K562 (cell line): ENCODE data around the gene CNPPD1. TPM values are rescaled to one million over a fixed set of nuclear protein-coding genes. Genes with fewer than 3 reads are reported as not detected.

Source experiments
- ELF1 ChIP-seq: fragments of 200-800 bp; sonication (Bioruptor generic); IDR thresholded peaks from 2 replicates; pipeline ENCODE4 v1.6.1; 2016; ENCODE audit warnings: missing genetic modification characterization, missing compliant biosample characterization
- ETS1 ChIP-seq: conservative IDR thresholded peaks from 2 replicates; pipeline ENCODE4 v1.6.1; 2011; ENCODE audit warnings: low read depth, mild to moderate bottlenecking, low read length; ENCODE audit not compliant: control insufficient read depth
- FOXK2 ChIP-seq, 2 experiments: fragments of 450-650 bp; IDR thresholded peaks in 1 of 2; conservative IDR thresholded peaks in 1 of 2; 2 replicates each; pipeline ENCODE4 v1.6.1; 2016; ENCODE audit warnings: low read depth in 2 of 2, mild to moderate bottlenecking in 1 of 2
- ID3 ChIP-seq, 2 experiments: fragments of 250-450 bp in 1 of 2; fragments of 450-650 bp in 1 of 2; sonication (Bioruptor Pico) in 1 of 2; IDR thresholded peaks; 2 replicates each; pipeline versions ENCODE4 v1.6.1 to v1.8.0; 2016 to 2021; ENCODE audit warnings: mild to moderate bottlenecking in 2 of 2, moderate library complexity in 2 of 2, missing compliant biosample characterization in 1 of 2, missing genetic modification characterization in 1 of 2
- MITF ChIP-seq: IDR thresholded peaks from 2 replicates; pipeline ENCODE4 v1.6.1; 2014; ENCODE audit warnings: antibody characterized with exemption
- NR3C1 ChIP-seq: sonication (generic); formaldehyde crosslinking; IDR thresholded peaks from 2 replicates; pipeline ENCODE4 v1.8.1; 2022; ENCODE audit warnings: missing genetic modification reagents
- PHF21A ChIP-seq: fragments of 450-650 bp; IDR thresholded peaks from 2 replicates; pipeline ENCODE4 v1.6.1; 2017; ENCODE audit warnings: low read depth, borderline replicate concordance
- POLR2AphosphoS2 ChIP-seq: IDR thresholded peaks from 2 replicates; pipeline ENCODE4 v1.6.1; 2012; ENCODE audit warnings: low read length, improper control_type of control experiment
- TBP ChIP-seq: optimal IDR thresholded peaks from 2 replicates; pipeline ENCODE3; 2011; ENCODE audit warnings: low read depth, low read length, improper control_type of control experiment
- TCF15 ChIP-seq: fragments of 250-450 bp; sonication (Bioruptor Pico); IDR thresholded peaks from 2 replicates; pipeline ENCODE4 v1.8.0; 2022; ENCODE audit warnings: moderate library complexity, mild to moderate bottlenecking, inconsistent platforms
- ZKSCAN1 ChIP-seq: fragments of 150-350 bp; IDR thresholded peaks from 2 replicates; pipeline ENCODE4 v1.6.1; 2016; ENCODE audit warnings: low read depth, low read length
- ZNF165 ChIP-seq: fragments of 250-450 bp; sonication (Bioruptor Pico); IDR thresholded peaks from 2 replicates; pipeline ENCODE4 v1.4.0; 2020; ENCODE audit warnings: borderline replicate concordance
- polyA plus RNA-seq, 8 experiments: library from polyadenylated mRNA; depleted of rRNA in 4 of 8; stranded (reverse) in 5 of 8; unstranded in 3 of 8; fragments of >200 nt; fragmentation: Nextera tagmentation in 2 of 8; fragmentation: Illumina TruSeq in 1 of 8; extraction: Ambion mirVana in 2 of 8; extraction: Trizol in 1 of 8; gene quantifications; 2 replicates each; pipeline versions ENCODE4 v1.2.1 to v1.2.3, GENCODE V29; 2011 to 2014; ENCODE audit warnings: inconsistent platforms in 1 of 8, missing spikeins in 1 of 8
- total RNA-seq, 7 experiments: library from RNA; depleted of rRNA in 6 of 7; stranded (reverse); fragments of >200 nt in 6 of 7; fragmentation: Illumina TruSeq in 2 of 7; extraction: Trizol in 2 of 7; gene quantifications; 2 replicates each; pipeline versions ENCODE4 v1.2.1 to v1.2.3, GENCODE V29; 2011 to 2021; ENCODE audit warnings: low replicate concordance in 1 of 7
- TF ChIP-seq, protein P1 (sequence below), 2 experiments: fragments of 200-800 bp in 1 of 2; sonication (Bioruptor generic) in 1 of 2; sonication (generic) in 1 of 2; formaldehyde crosslinking in 1 of 2; IDR thresholded peaks in 1 of 2; conservative IDR thresholded peaks in 1 of 2; 2 replicates each; pipeline versions ENCODE4 v1.5.0 to v1.6.1; 2016 to 2020; ENCODE audit warnings: missing compliant biosample characterization in 1 of 2, missing genetic modification characterization in 1 of 2, missing genetic modification reagents in 1 of 2
- TF ChIP-seq, protein P2 (sequence below): fragments of 450-650 bp; formaldehyde crosslinking; IDR thresholded peaks from 2 replicates; pipeline ENCODE4 v1.4.0; 2020; ENCODE audit warnings: mild to moderate bottlenecking, moderate library complexity
- TF ChIP-seq, protein P3 (sequence below), 2 experiments: IDR thresholded peaks; 2 replicates each; pipeline ENCODE4 v1.6.1; 2011; ENCODE audit warnings: borderline replicate concordance in 1 of 2, control low read depth in 1 of 2, low read depth in 1 of 2, low read length in 1 of 2, mild to moderate bottlenecking in 1 of 2, mixed read lengths in 1 of 2, moderate library complexity in 1 of 2; ENCODE audit not compliant: insufficient read depth in 1 of 2, insufficient read length in 1 of 2, poor library complexity in 1 of 2, severe bottlenecking in 1 of 2; ENCODE audit errors: extremely low read depth in 1 of 2

The CNPPD1 gene
- total and polyA plus RNA-seq, 9 of the 15 experiments (the other 6 are each of a cell fraction or from before 2014, with no cell fraction given), result 9.9 to 53.5 (median 27.0) TPM

DNA sequence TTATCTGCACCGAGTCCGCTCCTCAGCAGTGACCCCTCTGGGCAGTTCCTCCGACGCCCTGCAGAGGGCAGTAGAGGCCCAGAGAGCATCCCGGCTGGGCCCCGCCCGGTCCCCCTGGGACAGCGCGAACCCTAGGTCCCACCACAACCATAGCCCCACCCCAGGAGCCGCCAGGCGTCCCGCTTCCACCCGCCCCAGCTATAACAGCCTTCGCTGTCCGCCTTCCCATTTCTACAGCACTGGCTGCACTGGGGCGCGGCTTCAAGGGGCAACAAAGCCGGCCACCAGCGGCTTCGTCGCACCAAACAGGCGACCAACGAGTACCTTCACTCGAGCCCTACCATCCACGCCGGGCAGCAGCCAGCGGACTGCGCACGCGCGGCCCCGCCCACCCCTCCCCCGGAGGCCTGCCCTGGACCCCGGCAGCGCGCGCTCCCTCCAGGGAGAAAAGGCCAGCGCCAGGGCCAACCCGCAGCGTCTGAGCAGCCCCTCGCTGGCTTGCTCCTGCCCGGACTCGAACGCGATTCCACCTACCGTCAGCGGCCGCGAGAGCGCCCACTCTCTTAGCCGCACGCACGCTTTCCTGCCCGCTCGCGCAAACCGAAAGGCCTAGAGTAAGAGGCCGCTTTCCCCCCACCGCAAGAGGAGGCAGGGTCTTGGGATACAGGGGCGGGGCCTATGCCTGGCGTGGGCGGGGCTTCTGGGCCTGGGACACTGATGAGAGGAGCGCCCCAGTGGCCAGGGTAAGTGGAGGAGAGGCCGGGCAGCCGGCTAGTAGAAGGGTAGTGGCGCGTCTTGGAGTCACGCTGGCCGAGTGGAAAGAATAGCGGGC lies 16.3 kb downstream of the CNPPD1 start, which contains the start of gene NHEJ1 (continued):
- TF ChIP-seq, protein P1, sequence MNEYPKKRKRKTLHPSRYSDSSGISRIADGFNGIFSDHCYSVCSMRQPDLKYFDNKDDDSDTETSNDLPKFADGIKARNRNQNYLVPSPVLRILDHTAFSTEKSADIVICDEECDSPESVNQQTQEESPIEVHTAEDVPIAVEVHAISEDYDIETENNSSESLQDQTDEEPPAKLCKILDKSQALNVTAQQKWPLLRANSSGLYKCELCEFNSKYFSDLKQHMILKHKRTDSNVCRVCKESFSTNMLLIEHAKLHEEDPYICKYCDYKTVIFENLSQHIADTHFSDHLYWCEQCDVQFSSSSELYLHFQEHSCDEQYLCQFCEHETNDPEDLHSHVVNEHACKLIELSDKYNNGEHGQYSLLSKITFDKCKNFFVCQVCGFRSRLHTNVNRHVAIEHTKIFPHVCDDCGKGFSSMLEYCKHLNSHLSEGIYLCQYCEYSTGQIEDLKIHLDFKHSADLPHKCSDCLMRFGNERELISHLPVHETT (CRISPR knock-in tag; conservative IDR thresholded peaks at IDR 0.05 in 1 of 2, IDR thresholded peaks at IDR 0.05 in 1 of 2), result no peak
- TF ChIP-seq ID3 (CRISPR knock-in tag; IDR thresholded peaks at IDR 0.05) (no peak), ID3 (tag; IDR thresholded peaks at IDR 0.05) (no peak), TBP (peak; percentile 51), ZNF165 (CRISPR knock-in tag) (no peak), PHF21A (no peak; the same call in 1 of the 2 replicates), TCF15 (no peak), MITF (no peak), ELF1 (tag) (no peak), ETS1 (no peak), ZKSCAN1 (no peak), FOXK2 (conservative IDR thresholded peaks at IDR 0.05 in 1 of 2, IDR thresholded peaks at IDR 0.05 in 1 of 2; ENCODE audit: low read depth in 2 of 2) (no peak), NR3C1 (CRISPR knock-in tag) (no peak), POLR2AphosphoS2 (no peak)
- TF ChIP-seq, protein P2, sequence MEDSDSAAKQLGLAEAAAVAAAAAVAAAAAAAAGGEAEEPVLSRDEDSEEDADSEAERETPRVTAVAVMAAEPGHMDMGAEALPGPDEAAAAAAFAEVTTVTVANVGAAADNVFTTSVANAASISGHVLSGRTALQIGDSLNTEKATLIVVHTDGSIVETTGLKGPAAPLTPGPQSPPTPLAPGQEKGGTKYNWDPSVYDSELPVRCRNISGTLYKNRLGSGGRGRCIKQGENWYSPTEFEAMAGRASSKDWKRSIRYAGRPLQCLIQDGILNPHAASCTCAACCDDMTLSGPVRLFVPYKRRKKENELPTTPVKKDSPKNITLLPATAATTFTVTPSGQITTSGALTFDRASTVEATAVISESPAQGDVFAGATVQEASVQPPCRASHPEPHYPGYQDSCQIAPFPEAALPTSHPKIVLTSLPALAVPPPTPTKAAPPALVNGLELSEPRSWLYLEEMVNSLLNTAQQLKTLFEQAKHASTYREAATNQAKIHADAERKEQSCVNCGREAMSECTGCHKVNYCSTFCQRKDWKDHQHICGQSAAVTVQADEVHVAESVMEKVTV (CRISPR knock-in tag), result peak; percentile 72
- TF ChIP-seq, protein P3, sequence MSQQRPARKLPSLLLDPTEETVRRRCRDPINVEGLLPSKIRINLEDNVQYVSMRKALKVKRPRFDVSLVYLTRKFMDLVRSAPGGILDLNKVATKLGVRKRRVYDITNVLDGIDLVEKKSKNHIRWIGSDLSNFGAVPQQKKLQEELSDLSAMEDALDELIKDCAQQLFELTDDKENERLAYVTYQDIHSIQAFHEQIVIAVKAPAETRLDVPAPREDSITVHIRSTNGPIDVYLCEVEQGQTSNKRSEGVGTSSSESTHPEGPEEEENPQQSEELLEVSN (IDR thresholded peaks at IDR 0.05; ENCODE audit: borderline replicate concordance in 1 of 2, extremely low read depth in 1 of 2, insufficient read depth in 1 of 2, insufficient read length in 1 of 2, low read depth in 1 of 2, low read length in 1 of 2, poor library complexity in 1 of 2, severe bottlenecking in 1 of 2), result peak; percentile 24 to 27
